Measurements from ENCODE around the gene C11orf54. TPM values are rescaled to one million over a fixed set of nuclear protein-coding genes. Genes with fewer than 3 reads are reported as not detected.
A peak's percentile ranks its signal among the peaks of the same experiment; 100 is the strongest.

C11orf54 gene
- total RNA-seq = 30.2 TPM
- long read RNA-seq, transcript C11orf54-202 (9 exons, 1,733 nt) = major isoform, 9 of 18 reads
- long read RNA-seq, partial matches to known transcripts = 0 of 18 reads
- long read RNA-seq, other reads (novel, unspliced or antisense) = 3 of 18 reads

GRCh38 chr11:93741094-93741881 lies at the start of gene C11orf54, which contains the start of gene TAF1D:
Gene C11orf54, plus strand, starts transcription at chr11:93741672. Its CDS starts 5,722 bp downstream, at chr11:93747394.
Gene TAF1D, minus strand, starts transcription at chr11:93741495. Its CDS starts 2,191 bp downstream, at chr11:93739304.
- ATAC-seq = peak; percentile 98

GRCh38 chr11:93694109-93694508 lies 47.4 kb upstream of the C11orf54 start:
- intact Hi-C loops (cut with DNase I) = loop anchor here (5.0 kb wide), 1 partner anchor 542 kb away; no protein-coding TSS in a partner anchor
- no peak for ATAC-seq
- no peak for DNase-seq (ENCODE audit: missing footprints)

More at GRCh38 chr11:93741094-93741881, at the start of gene C11orf54, which contains the start of gene TAF1D:
- intact Hi-C loops (cut with DNase I) = loop anchor here (1.0 to 5.0 kb wide), 2 partner anchors 43 to 79 kb away; partner anchors contain the start of genes CEP295 and MED17
- peak; percentile 98 for DNase-seq (ENCODE audit: missing footprints)

- intact Hi-C loops (cut with DNase I) = loop anchor here (5.0 kb wide), 1 partner anchor 542 kb away; no protein-coding TSS in a partner anchor
- DNase-seq (ENCODE audit: missing footprints) (no peak), ATAC-seq (no peak)
These were observed 46.9 kb upstream of the C11orf54 start for GRCh38 chr11:93694557-93694956.

GRCh38 chr11:93697611-93698010 lies 43.9 kb upstream of the C11orf54 start:
- intact Hi-C loops (cut with DNase I) = no loop called here
- ATAC-seq (no peak), DNase-seq (ENCODE audit: missing footprints) (no peak)

- intact Hi-C loops (cut with DNase I) = no loop called here
- ATAC-seq (no peak), DNase-seq (ENCODE audit: missing footprints) (no peak)
These were observed 40.6 kb upstream of the C11orf54 start for GRCh38 chr11:93700830-93701229.

DNA sequence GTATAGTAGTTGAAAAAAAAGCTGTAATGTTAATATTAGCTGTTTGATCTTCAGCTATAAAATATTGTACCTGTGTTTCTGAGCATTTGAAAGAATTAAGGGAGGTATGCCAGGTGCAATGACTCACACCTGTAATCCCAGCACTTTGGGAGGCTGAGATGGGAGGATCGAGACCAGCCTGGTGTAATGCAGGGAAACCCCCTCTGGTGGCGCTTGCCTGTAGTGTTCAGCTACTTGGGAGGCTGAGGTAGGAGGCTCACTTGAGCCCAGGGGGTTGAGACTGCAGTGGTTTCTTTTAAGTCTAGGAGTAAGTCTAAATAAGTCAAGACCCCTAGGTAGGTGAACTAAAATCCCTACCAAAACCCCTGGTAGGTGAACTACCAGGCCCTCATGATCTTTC lies 37.2 kb upstream of the C11orf54 start:
- no peak for ATAC-seq
- intact Hi-C loops (cut with DNase I) = no loop called here
- no peak for DNase-seq (ENCODE audit: missing footprints)

DNA sequence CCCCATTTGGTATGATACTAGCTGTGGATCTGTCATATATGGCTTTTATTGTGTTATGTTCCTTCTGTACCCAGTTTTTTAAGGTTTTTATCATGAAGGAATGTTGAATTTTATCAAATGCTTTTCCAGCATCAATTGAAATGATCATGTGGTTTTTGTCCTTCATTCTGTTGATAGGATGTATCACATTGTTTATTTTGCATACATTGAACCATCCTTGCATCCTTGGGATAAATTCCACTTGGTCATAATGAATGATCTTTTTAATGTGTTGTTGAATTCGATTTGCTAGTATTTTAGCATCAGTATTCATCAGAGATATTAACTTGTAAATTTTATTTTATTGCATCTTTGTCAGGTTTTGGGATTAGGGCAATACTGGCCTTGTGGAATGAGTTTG lies 31.2 kb upstream of the C11orf54 start:
- ATAC-seq = no peak
- no peak for DNase-seq (ENCODE audit: missing footprints)
- intact Hi-C loops (cut with DNase I) = no loop called here

GRCh38 chr11:93712678-93713077 lies 28.8 kb upstream of the C11orf54 start:
- DNase-seq (ENCODE audit: missing footprints) = no peak
- no peak for ATAC-seq
- intact Hi-C loops (cut with DNase I) = no loop called here

- intact Hi-C loops (cut with DNase I) = no loop called here
- ATAC-seq (peak; percentile 84), DNase-seq (ENCODE audit: missing footprints) (no peak)
These were observed 25.6 kb upstream of the C11orf54 start for GRCh38 chr11:93715797-93716396.

- intact Hi-C loops (cut with DNase I) = no loop called here
- DNase-seq (ENCODE audit: missing footprints) (no peak), ATAC-seq (no peak)
These were observed 24.0 kb upstream of the C11orf54 start for GRCh38 chr11:93717501-93717900.

- ATAC-seq (no peak), DNase-seq (ENCODE audit: missing footprints) (no peak)
- intact Hi-C loops (cut with DNase I) = no loop called here
These were observed 23.4 kb upstream of the C11orf54 start for GRCh38 chr11:93718057-93718563.

- intact Hi-C loops (cut with DNase I) = no loop called here
- DNase-seq (ENCODE audit: missing footprints) = no peak
- ATAC-seq = no peak
These were observed 22.2 kb upstream of the C11orf54 start for GRCh38 chr11:93719310-93719709.

DNA sequence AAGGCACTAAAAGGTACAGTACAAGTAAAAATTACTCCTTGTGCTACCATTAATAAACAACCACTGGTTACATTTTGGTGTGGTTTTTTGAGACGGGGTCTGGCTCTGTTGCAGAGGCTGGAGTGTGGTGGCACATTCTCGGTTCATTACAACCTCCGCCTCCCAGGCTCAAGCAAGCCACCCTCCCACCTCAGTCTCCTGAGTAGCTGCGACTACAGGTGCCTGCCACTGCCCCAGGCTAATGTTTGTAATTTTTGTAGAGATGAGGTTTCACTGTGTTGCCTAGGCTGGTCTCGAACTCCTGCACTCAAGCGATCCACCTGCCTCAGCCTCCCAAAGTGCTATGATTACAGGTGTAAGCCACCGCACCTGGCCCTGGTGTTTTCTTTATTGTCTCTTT lies 20.9 kb upstream of the C11orf54 start:
- intact Hi-C loops (cut with DNase I) = no loop called here
- DNase-seq (ENCODE audit: missing footprints) (no peak), ATAC-seq (no peak)

DNA sequence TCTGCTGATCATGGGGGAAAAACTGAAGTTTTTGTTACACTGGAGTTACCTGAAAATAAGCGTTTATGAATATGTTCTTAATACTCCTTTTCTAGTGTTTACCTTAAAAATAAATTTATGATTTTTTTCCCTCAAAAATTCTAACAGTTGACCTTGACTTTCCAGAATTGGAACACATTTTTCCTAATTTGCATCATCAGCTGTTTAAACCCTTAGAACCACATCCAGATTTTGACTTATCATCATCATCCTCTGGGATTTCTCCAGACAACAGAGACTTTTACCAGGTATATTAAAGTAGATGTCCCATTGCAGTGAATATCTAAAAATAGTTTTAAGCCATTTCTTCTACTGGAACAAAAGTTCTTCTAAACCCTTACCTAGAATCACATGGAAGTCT lies 17.4 kb upstream of the C11orf54 start:
- ATAC-seq (no peak), DNase-seq (ENCODE audit: missing footprints) (no peak)
- intact Hi-C loops (cut with DNase I) = no loop called here

DNA sequence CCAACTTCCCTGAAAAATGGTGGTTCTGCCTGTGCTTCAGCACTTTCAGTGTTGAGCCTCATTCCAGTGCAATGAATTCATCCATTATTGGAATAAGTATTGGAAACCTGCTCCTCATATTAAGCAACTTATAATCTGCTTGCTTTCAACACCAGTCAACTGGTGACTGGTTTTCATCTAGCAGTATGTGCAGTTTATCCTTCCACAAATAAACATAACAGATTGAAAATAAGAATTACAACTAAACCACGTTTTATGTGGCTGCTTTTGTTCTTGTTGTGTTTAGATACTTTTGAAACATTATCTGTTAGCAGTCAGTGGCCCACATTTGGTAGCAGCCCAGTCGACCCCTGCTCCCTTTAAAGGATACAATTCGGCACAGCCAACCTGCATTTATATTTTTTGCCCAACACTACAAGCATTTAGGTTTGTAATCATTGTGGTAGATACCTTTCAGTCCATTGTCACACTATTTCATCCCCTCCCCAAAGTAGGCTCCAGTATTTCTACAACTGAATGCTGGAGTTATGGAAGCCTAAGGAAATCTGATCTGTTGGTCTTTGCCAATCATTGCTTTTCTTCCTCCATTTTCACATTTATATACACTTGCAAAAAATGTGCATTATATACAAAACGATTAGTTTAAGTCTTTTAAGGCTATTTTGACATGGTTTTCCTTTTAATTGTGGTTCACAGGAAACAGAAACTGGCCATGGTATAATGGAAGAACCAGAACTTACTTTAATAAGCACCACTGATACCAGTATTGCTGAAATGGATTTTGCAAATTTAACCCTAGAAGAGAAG lies 13.3 kb upstream of the C11orf54 start:
- intact Hi-C loops (cut with DNase I) = no loop called here
- ATAC-seq (no peak), DNase-seq (ENCODE audit: missing footprints) (no peak)

DNA sequence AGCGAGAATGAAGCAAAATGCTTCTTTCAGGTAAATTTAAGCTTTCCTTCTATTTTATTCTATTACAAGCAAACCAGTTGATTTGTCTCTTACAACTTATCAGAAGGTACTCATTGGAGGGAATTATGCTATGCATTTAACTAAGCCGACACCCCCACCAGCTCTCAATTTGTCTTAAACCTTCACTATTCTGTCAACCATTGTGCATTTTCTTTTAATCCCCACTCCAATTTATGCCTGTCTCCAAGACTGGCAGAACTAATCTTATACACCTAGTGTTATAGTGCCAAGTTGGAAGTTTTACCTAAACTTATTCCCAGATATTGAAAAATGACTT lies 12.7 kb upstream of the C11orf54 start:
- intact Hi-C loops (cut with DNase I) = no loop called here
- DNase-seq (ENCODE audit: missing footprints) (no peak), ATAC-seq (no peak)

DNA sequence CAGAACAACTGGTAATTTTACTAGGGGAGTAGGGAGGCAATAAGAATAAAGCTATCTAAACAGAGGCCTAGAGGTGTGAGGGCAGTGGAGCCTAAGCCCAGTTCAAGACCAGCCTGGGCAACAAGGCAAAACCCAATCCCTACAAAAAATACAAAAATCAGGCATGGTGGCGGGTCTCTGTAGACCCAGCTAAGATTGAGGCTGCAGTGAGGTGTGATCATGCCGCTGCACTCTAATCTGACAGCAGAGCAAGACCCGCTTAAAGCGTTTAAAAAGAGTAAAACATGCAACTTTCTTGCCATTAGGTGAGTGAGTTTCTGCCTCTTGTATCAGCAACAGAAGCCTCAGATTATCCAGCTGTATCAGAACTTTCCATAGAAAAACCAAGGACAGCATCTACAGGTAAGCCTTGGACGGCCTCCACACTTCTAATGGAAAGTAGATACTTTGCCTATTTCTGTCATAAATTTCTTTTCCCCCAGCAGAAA lies 12.3 kb upstream of the C11orf54 start:
- DNase-seq (ENCODE audit: missing footprints) (no peak), ATAC-seq (no peak)
- intact Hi-C loops (cut with DNase I) = no loop called here

DNA sequence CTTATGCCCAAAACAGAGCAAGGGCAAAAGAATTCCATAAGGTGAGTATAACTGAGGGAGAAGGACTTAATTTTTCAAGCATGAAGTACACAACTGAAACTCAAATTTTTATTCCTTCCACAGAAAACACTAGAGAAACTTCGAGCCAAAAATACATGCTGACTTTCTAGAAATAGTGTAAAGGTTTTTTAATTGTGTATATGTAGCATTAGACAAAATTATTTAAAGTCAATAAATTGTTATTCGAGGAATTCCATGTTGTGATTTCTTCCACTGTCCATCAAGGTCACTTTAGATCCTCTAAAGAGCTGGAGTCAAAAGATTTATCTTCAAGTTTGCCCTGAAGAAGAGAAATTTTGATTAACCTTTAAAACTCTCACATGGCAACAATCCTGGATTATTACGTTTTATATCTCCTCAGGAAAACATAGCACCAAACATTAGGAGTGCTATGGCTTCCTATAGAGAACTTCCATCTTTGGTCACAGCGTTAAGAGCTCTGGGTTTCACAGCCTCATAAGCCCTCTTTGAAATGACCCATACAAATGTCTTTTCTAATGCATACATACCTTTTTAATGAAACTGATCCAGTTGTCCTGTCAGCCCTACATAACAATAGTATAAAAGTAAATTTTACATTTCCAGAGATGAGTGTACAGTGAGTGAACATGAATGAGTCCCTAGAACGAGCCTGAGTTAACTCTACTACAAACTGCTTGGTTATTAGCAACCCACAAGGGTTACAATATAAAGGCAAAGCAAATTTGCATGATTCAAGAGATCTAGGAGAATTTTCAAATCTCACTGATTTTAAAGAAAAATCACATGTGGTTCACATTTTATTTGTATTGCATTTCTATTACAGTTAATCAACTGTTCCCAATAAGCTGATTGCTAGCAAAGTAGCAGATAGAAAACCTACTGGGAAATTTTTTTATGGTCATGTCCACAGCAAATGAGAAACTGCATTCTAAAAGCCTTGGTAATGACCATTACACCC lies 11.1 kb upstream of the C11orf54 start:
- intact Hi-C loops (cut with DNase I) = no loop called here
- ATAC-seq (no peak), DNase-seq (ENCODE audit: missing footprints) (no peak)
